Inflammatory macrophage (primary cell): ENCODE results near the gene ZNF547.
"Not testable (repeated sequence)": the region's sequence is repeated elsewhere in the genome, so short reads cannot be mapped to it uniquely, and the experiment has no call there.

Experiments
- DNase-seq, 2 donors: peaks; one replicate each; pipeline ENCODE4 v3.0.0-alpha.2; 2020 to 2022

ZNF547 gene

DNA sequence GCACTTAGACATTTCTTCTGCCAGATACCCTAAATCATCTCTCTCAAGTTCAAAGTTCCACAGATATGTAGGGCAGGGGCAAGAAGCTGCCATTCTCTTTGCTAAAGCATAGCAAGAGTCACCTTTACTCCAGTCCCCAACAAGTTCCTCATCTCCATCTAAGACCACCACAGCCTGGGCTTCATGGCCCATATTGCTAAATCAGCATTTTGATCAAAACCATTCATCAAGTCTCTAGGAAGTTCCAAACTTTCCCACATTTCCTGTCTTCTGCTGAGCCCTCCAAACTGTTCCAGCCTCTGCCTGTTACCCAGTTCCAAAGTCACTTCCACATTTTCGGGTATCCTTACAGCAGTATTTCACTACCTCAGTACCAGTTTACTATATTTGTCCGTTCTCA is 11.3 kb downstream of the ZNF547 start:
- DNase-seq: not testable (repeated sequence)

DNA sequence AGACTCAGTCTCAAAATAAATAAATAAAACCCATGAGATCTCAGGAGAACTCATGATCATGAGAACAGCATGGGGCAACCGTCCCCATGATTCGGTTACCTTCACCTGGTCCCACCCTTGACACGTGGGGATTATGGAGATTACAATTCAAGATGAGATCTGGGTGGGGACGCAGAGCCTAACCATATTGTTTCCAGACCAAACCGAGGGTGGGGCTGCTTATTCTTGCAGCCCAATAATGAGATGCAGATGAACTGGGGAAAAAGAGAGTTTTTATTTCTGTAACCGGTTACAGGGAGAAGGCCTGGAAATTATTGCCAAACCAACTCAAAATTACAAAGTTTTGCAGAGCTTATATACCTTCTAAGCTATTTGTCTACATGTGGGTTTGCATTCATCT is 12.8 kb downstream of the ZNF547 start:
- no peak for DNase-seq

DNA sequence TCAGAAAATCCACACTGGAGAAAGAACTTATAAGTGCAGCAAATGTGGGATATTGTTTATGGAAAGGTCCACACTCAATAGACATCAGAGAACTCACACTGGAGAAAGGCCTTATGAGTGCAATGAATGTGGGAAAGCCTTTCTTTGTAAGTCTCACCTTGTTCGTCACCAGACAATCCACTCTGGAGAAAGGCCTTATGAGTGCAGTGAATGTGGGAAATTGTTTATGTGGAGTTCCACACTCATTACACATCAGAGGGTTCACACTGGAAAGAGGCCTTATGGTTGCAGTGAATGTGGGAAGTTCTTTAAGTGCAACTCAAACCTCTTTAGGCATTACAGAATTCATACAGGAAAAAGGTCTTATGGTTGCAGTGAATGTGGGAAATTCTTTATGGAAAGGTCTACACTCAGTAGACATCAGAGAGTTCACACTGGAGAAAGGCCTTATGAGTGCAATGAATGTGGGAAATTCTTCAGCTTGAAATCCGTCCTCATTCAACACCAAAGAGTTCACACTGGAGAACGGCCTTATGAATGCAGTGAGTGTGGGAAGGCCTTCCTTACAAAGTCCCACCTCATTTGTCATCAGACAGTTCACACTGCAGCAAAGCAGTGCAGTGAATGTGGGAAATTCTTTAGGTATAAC is 14.3 kb downstream of the ZNF547 start:
- no peak for DNase-seq

DNA sequence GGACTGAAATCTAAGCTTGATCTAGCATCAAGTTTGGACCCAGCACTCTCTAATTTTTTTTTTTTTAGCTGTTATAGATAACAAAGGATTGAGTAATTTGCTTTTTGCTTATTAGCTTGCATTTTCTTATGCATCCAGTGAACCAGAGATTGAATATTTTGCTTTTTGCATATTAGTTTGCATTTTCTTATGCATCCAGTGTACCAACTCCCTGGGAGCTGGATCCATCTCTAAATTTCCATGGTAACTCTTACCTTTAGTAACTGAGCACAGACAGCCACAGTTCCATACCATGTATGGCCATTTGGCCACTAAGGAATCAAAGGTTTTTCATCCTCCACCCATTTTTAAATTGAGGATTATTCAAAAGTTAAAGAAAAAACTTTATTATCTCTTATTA is 17.6 kb downstream of the ZNF547 start:
- no peak for DNase-seq

DNA sequence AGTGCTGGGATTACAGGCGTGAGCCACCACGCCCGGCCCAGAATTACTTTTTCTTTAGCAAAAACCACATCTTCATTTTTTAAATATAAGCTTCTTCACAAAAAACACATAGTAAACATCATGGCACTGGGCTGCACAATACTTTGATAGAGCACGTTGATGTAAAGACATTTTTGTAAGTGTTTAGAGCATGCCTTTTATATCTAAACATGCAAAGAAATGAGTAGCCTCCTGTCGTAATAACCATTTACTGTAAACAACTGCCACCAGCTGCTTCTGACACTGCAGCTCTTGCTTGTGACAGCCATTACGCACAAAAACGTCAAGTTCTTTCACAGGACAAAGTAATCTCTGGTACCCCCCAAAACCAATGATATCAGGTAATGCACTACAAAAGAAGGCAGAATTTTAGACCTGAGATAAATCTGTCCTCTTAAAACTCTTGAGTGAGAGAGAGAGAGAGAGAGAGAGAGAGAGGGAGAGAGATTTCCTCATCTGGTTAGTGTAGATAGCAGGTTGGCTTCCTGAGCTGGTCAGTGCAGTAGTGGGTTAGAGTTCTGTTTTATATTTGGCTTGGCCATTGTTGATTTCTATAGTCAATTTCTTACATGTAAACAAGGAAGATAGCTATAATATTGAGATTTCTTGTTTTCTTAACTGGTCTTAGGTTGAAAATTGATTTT is 19.6 kb downstream of the ZNF547 start:
- DNase-seq: no peak

DNA sequence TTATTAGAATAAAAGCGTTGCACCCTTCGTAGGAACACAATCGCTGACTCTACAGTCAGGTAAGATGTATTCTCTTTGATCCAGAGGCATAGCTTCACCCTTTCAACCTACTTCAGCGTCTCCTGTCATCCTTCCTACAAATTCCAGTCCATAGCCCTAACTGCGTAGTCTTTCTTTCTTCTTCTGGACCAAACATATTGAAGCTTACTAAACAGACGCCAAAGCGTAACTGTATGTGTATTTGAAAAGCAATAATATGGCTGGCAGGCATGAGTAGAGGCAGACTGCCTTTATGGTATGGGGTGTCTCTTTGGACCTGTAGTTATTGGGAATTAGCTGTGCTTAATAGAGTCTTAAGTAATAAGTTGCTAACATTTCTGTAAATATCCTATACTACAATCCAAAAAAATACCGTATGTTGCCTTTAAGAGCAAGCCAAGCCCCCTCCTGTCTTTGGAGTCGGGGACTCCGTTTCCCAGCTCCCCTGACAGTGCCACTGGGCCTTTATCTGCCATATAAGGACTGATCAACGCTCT is 25.9 kb downstream of the ZNF547 start:
- no peak for DNase-seq

DNA sequence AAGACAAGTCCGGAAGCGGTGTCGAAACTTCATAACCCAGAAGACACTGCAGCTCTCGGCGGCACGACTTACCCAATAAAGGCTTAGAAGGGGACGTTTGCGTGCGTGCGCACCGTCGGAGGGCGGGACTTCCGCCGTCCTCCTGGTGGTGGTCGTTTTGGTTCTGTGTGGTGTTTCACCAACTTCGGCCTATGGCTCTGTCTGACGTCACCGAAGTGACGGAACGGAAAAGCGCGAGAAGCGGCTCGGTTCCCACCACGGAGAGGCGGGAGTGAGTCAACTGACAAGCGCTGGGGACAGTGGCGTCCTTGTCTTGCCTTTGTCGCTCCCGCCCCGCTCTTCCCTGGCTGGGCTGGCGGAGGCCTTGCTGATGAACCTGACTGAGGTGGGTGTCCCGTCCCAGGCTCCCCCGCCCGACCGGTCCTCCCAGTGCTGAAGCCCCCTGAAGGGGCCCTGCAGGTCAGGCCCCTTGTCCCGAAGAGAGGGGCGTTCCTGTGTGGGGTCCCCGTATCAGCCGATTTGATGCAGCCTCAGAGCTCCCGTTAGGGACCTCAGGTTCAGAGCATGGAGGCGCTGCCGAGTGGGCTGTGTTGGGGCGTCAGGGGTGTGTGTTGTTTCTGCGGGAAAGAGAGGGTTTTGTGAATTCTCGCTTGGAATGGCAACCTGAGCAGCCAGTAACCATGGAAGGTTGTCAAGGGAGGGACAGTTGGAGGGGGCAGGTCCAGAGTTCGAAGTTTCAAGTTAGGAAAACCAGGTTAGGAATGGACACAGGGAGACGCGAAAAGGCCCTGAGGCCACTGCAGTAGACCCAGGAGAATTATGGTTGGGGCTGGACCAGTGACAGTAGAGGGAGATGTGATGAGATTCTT is 26.6 kb downstream of the ZNF547 start, which contains the start of gene ZNF548:
ZNF548 (plus strand) TSS at position 125 of the 869 bp plus-strand sequence; CDS start at position 371, 246 bp downstream.
- peak; percentile 98 for DNase-seq

DNA sequence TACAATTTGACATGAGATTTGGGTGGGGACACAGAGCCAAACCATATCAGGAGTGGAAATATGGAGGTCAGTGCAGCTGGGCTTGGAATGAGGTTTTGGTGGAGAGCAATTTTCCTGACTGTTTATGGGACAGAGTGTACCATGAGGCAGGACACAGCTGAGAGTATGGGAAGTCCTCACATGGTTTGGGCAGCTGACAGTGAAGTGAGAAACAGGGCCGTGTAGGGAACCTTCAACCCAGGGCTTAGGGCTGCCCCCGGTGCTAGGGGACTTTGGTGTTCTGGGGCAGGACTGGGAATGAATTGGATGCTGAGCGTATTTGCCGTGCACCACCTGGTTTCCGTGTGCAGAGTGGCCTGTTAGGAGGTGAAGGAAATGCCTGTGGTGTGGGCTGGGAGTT is 32.4 kb downstream of the ZNF547 start:
- no peak for DNase-seq

DNA sequence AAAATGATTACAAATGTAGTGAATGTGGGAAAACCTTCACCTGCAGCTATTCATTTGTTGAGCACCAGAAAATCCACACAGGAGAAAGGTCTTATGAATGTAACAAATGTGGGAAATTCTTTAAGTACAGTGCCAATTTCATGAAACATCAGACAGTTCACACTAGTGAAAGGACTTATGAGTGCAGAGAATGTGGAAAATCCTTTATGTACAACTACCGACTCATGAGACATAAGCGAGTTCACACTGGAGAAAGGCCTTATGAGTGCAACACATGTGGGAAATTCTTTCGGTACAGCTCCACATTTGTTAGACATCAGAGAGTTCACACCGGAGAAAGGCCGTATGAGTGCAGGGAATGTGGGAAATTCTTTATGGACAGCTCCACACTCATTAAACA is 35.5 kb downstream of the ZNF547 start:
- DNase-seq: no peak

DNA sequence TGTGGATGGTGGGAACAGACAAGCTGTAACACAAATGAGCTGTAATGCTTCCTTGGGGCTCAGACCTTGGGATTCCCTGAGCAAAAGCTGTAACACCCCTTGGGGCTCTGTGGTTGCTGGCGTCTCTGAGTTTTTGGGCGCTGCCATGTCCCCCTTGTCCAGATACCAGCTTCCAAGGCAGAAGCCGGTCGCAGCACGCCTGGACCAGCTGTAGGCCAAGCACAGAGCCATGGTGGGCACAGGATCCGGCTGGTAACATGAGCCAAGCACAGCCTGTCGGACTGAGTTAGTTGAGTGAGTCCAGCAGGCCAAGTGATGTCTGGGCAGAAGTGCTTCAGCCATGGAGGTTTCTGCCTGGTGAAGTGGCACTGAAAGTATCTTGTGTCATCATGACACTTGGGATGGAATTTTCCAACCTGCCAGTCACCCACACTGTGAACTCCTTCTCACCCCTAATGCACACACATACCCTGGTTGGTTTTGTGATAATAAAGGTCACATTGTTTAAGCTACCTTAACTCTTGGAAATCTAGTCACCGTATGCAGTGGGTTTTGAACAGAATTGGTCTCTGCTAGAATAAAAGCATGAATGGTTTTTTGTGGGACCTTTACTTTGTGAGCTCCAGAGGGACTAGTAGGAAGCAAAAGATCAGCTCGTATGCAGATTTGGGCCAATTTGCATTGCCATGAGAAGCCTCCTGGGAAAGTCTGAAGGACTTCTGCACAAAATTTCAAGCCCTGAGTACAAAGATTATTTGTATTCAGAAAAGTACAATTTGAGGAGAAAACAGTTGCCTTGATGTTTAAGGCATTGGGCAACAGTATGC is 40.6 kb downstream of the ZNF547 start:
- DNase-seq: no peak

DNA sequence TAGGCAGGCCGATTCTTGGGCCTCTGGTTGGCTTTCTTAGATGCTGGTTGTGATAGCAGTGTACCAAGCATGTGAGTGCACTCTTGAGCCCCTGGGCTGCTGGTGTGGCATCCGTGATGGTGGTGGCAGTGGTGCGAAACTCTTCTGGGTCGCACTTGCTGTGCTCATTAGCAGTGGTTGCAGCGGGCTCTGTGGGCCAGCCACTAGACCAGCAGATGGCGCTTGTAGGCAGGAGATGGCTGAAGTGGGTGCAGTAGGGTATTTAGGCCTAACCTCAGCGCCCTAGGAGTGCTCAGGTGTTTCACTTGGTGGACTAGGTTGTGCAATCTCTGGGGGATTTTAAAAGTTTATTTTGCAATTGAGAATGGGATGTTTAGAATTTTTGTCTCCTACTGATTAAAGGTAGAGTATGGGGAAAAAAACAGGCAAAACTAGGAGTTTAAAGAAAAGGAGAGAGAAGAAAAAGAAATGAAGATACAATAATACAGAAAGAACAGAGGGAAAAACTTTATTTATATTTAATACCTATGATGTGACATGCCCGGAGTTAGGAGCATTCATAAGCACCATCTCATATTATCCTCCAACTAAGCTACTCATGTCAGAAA is 43.3 kb downstream of the ZNF547 start:
- DNase-seq: peak; percentile 24 to 46

DNA sequence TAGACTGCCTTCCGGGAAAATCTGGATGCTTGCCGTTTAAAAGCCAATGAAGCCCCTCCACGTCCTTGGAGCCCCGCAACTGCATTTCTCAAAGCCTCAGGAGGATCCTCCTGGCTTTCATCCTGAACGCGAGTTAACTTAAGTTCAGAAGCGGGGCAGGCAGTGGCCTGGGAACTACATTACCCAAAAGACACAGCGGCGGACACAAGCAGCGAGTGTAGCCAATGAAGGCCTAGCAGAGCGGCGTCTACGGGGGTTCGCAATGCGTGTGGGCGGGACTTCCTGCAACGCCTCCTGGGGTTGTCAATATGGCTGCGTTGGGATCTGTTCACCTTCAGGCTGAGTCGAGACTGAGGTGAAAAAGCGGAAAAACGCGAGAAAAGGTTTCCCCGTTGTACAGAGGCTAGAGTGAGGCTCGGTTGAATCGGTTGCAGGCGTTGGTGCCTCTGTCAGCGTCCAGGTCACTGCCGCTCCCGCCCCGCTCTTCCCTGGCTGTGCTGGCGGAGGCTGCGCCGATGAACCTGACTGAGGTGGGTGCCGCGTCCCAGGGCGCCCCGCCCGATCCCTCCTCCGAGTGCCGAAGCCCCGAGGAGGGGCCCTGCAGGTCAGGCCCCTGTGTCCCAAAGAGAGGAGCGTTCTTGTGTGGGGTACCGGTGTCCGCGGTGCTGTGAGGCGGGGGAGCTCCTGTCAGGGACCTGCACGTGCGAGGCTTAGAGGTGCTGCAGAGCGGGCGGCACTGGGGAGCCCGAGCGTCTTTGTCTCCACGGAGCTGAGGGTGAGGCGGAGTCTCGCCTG is 47.7 kb downstream of the ZNF547 start, which contains the start of gene ZNF17:
ZNF17 (plus strand) TSS at position 285 of the 795 bp plus-strand sequence. CDS start 2,455 bp downstream, outside the sequence.
- DNase-seq: peak; percentile 96 to 98

DNA sequence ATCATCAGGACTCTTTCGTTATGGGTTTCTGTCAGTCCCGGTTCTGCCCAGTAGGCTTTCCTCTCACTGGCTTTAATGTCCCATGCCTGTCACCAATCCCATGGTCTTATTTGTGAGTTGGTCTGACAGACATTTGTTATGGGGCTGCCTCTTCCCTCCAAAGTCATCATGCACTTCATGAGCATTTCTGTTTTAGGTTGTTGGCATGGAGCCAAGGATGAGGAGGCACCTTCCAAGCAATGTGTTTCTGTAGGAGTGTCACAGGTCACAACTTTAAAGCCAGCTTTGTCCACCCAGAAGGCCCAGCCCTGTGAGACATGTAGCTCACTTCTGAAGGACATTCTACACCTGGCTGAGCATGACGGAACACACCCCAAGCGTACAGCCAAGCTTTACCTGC is 56.1 kb downstream of the ZNF547 start:
- DNase-seq: no peak

DNA sequence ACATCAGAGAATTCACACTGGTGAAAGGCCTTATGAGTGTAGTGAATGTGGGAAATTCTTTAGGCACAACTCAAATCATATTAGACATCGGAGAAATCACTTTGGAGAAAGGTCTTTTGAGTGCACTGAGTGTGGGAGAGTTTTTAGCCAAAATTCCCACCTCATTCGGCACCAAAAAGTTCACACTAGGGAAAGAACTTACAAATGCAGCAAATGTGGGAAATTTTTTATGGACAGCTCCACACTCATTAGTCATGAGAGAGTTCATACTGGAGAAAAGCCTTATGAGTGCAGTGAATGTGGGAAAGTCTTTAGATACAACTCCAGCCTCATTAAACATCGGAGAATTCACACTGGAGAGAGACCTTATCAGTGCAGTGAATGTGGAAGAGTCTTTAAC is 57.7 kb downstream of the ZNF547 start:
- DNase-seq: no peak
